Measurements from ENCODE around the gene PCSK7.
"Not testable (repeated sequence)": the region's sequence is repeated elsewhere in the genome, so short reads cannot be mapped to it uniquely, and the experiment has no call there.

PCSK7 gene

GRCh38 chr11:117195761-117196160 is 36.1 kb downstream of the PCSK7 start:
- DNase-seq: no peak

GRCh38 chr11:117195258-117195657 is 36.6 kb downstream of the PCSK7 start:
- no peak for DNase-seq

- DNase-seq: no peak
Observed at GRCh38 chr11:117194267-117194666, 37.6 kb downstream of the PCSK7 start.

- no peak for DNase-seq
Observed at GRCh38 chr11:117193130-117194020, 38.5 kb downstream of the PCSK7 start.

- no peak for DNase-seq
Observed at GRCh38 chr11:117192401-117192875, 39.4 kb downstream of the PCSK7 start.

GRCh38 chr11:117191680-117192400 is 40.0 kb downstream of the PCSK7 start:
- no peak for DNase-seq

GRCh38 chr11:117189941-117190544 is 41.8 kb downstream of the PCSK7 start:
- no peak for DNase-seq

GRCh38 chr11:117189191-117189940 is 42.5 kb downstream of the PCSK7 start:
- no peak for DNase-seq

- DNase-seq: no peak
Observed at GRCh38 chr11:117188620-117189081, 43.2 kb downstream of the PCSK7 start.

- no peak for DNase-seq
Observed at GRCh38 chr11:117187799-117188481, 43.9 kb downstream of the PCSK7 start.

GRCh38 chr11:117187428-117187798 is 44.5 kb downstream of the PCSK7 start:
- DNase-seq: no peak

GRCh38 chr11:117187007-117187406 is 44.9 kb downstream of the PCSK7 start:
- DNase-seq: no peak

- DNase-seq: no peak
Observed at GRCh38 chr11:117186431-117186761, 45.5 kb downstream of the PCSK7 start.

GRCh38 chr11:117185736-117186430 is 46.0 kb downstream of the PCSK7 start:
- no peak for DNase-seq

- peak; percentile 84 for DNase-seq
Observed at GRCh38 chr11:117183724-117184349, 48.0 kb downstream of the PCSK7 start.

GRCh38 chr11:117183178-117183577 is 48.7 kb downstream of the PCSK7 start:
- DNase-seq: not testable (repeated sequence)

GRCh38 chr11:117182551-117182935 is 49.3 kb downstream of the PCSK7 start:
- no peak for DNase-seq

GRCh38 chr11:117181586-117182550 is 50.0 kb downstream of the PCSK7 start:
- no peak for DNase-seq

GRCh38 chr11:117180661-117181585 is 51.0 kb downstream of the PCSK7 start:
- peak; percentile 25 for DNase-seq
